Germinal center (tissue), 1 donor: ENCODE results near the gene COL8A1.

ENCODE experiments used
- DNase-seq: peaks from one replicate; pipeline ENCODE4 v3.0.0; 2012; ENCODE audit warnings: mixed read lengths, low spot score

The COL8A1 gene

DNA sequence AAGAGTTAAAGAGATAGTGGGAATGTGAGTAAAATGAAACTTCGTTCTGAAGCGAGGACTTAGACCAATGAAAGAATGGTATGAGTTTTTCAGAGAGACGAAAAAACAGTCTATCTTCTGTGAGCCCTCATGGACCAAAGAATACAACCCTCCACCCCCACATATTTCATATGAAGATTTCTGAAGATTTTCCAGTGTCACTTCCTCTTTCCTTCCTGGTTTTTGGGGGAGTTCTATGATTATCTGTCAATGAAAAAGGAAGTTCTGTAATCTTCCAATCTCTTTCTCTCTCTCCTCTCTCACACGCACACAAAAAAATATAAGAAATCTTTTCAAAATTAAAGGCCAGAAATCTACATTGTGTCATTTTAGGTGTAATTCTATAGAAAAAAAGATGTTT lies 206.9 kb downstream of the COL8A1 start:
- DNase-seq = no peak

DNA sequence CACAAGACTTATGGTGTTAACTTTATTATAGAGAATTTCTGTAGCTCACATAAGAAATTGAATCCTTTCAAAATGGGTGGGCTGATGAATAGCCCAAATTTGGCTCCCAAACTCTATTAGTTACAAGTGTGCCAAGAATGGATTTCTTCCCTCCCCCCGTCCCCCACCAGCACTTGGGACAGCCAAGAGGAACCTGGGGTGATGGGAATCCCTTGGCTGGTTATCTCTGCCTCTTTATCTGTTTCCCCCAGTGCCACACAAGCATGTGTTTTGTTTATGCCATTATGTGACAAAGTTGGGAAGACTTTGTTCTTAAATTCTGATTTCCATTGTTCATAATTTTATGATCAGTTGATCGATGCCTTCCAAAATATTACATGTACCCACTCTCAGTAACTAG lies 207.6 kb downstream of the COL8A1 start:
- no peak for DNase-seq

GRCh38 chr3:99846477-99847160 lies 208.2 kb downstream of the COL8A1 start:
- no peak for DNase-seq

DNA sequence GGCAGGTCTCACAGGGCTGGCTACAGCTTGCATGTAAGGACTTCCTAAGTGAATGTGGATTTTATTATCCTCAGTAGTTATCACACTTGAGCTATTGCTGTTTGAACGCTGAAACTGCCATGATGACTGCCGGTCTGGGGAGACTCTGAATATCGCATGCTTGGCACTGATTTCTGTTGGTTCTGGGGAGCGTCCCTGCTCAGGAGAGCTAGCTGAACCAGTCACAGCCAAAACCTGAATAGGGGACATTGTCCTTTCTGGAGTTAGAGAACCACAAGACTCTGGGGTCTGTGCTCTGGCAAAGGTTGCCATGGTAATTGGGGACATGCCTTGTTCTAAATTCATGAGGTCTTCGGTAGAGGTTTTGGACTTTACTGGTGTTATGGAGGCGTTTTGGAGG lies 210.0 kb downstream of the COL8A1 start:
- no peak for DNase-seq
